Measurements from ENCODE around the gene PAPSS1. TPM values are rescaled to one million over a fixed set of nuclear protein-coding genes. Genes with fewer than 3 reads are reported as not detected.
A peak's percentile ranks its signal among the peaks of the same experiment; 100 is the strongest.

PAPSS1 gene
- total RNA-seq, 1 donor from 2014 or later, result 39.7 TPM

DNA sequence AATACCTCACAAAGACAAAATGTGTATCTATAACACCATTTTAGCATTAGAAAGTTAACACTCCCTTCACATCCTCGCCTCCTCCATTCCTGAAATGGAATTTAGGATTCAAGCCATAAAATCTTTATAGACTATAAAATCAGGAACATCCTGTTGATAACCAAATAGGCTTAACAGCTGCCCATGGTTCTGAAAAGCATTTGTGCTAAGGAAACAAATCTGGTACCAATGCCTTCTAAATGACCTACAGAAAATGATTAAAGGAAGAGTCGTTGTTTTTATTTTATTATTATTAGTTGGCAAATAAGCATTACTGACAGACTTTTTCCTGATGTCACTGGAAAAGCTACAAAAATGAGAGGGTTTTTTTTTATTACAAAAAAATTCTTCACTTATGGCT is 79.8 kb downstream of the PAPSS1 start:
- Histone ChIP-seq H3K9me3 (ENCODE audit: control insufficient read depth in 3 of 3, low read length in 3 of 3) (no peaks in the 10 kb centered on the region), H3K36me3 (ENCODE audit: control insufficient read depth in 3 of 3, insufficient read depth in 3 of 3, low read length in 3 of 3) (peaks cover 7 to 11% (median 11%) of the 10 kb centered on the region in 3 donors), H3K4me1 (ENCODE audit: control insufficient read depth in 3 of 3, insufficient read depth in 3 of 3, low read length in 3 of 3) (peaks cover 0 to 3% (median 3%) of the 10 kb centered on the region in 3 donors), H3K27me3 (ENCODE audit: control insufficient read depth in 3 of 3, insufficient read depth in 3 of 3, low read length in 3 of 3) (no peaks in the 10 kb centered on the region), H3K4me3 (ENCODE audit: low read length in 3 of 3) (no peak overlapping the region), H3K27ac (ENCODE audit: low read depth, low read length) (no peak overlapping the region), H3K9ac (ENCODE audit: low read depth in 1 of 3, low read length in 3 of 3) (no peak overlapping the region)

DNA sequence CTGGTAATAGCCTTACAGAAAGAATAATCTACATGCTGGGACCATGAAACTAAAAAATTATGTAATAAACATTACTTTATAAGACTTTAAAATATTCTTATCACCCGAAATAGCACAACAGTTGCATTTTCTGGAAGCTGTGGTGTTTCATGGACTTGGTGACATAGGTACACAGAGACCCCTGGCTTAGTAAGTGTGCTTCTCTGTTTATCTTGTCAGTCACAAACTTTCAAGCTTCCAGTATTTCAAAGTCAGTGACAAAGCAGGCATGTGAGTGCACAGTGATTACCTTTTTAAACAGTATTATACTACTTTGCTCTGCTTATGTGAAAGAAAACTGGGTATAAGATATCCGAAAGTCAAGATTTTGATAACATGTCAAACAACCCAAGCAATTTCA is 84.3 kb downstream of the PAPSS1 start:
- no peaks in the 10 kb centered on the region for H3K9me3 ChIP-seq (ENCODE audit: control insufficient read depth in 3 of 3, low read length in 3 of 3)

DNA sequence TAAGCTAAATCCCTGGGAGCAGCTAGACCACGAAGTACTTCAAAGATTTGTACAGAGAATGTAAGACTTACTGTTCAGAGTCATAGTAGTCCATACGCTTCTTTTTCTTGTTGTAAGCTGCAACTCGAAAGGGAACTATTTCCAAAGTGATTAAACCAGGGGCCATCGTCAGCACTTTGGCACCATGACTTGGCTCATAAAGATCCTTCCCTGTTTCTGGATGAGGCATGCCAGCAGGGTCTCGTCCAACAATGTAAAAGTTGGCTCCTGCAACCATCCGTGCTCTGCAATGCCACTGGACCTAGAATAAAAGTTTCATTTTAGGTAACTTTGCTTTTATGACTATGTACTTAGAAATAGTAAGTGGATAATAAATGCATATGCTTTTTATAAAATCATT is 88.5 kb downstream of the PAPSS1 start:
- no peaks in the 10 kb centered on the region for H3K9me3 ChIP-seq (ENCODE audit: control insufficient read depth in 3 of 3, low read length in 3 of 3)
- H3K27me3 ChIP-seq (ENCODE audit: control insufficient read depth in 3 of 3, insufficient read depth in 3 of 3, low read length in 3 of 3), result no peaks in the 10 kb centered on the region
- peak overlapping the region in 1 of 3 donors; percentile 57 for H3K9ac ChIP-seq (ENCODE audit: low read depth in 1 of 3, low read length in 3 of 3)
- H3K27ac ChIP-seq (ENCODE audit: low read depth, low read length), result no peak overlapping the region
- no peaks in the 10 kb centered on the region for H3K36me3 ChIP-seq (ENCODE audit: control insufficient read depth in 3 of 3, insufficient read depth in 3 of 3, low read length in 3 of 3)
- H3K4me3 ChIP-seq (ENCODE audit: low read length in 3 of 3), result peak overlapping the region in 1 of 3 donors; percentile 40
- H3K4me1 ChIP-seq (ENCODE audit: control insufficient read depth in 3 of 3, insufficient read depth in 3 of 3, low read length in 3 of 3), result no peaks in the 10 kb centered on the region

More for the DNA sequence above, 84.3 kb downstream of the PAPSS1 start:
- H3K9ac ChIP-seq (ENCODE audit: low read depth in 1 of 3, low read length in 3 of 3), result no peak overlapping the region
- no peaks in the 10 kb centered on the region for H3K36me3 ChIP-seq (ENCODE audit: control insufficient read depth in 3 of 3, insufficient read depth in 3 of 3, low read length in 3 of 3)
- no peak overlapping the region for H3K4me3 ChIP-seq (ENCODE audit: low read length in 3 of 3)
- H3K4me1 ChIP-seq (ENCODE audit: control insufficient read depth in 3 of 3, insufficient read depth in 3 of 3, low read length in 3 of 3), result peaks cover 0 to 3% (median 2%) of the 10 kb centered on the region in 3 donors
- H3K27me3 ChIP-seq (ENCODE audit: control insufficient read depth in 3 of 3, insufficient read depth in 3 of 3, low read length in 3 of 3), result no peaks in the 10 kb centered on the region
- no peak overlapping the region for H3K27ac ChIP-seq (ENCODE audit: low read depth, low read length)

DNA sequence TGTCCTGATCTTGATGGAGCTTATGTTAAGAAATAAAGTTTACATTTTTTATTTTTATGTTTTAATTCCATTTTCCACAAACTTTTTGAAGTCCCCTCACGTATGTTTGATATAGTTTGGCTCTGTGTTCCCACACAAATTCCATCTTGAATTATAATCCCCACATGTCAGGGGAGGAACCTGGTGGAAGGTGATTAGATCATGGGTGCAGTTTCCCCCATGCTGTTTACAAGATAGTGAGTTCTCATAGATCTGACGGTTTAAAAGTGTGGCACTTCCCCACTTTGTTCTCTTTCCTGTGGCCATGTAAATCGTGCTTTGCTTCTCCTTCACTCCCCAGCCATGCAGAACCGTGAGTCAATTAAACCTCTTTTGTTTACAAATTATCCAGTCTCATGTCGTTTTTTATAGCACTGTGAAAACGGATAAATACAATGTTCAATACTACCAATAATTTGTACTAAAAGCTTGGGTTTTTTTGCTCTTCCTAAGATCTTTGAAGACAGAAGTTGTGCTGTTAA is 89.8 kb downstream of the PAPSS1 start:
- no peak overlapping the region for H3K4me3 ChIP-seq (ENCODE audit: low read length in 3 of 3)
- no peaks in the 10 kb centered on the region for H3K36me3 ChIP-seq (ENCODE audit: control insufficient read depth in 3 of 3, insufficient read depth in 3 of 3, low read length in 3 of 3)
- H3K9ac ChIP-seq (ENCODE audit: low read depth in 1 of 3, low read length in 3 of 3), result no peak overlapping the region
- H3K4me1 ChIP-seq (ENCODE audit: control insufficient read depth in 3 of 3, insufficient read depth in 3 of 3, low read length in 3 of 3), result no peaks in the 10 kb centered on the region
- no peaks in the 10 kb centered on the region for H3K27me3 ChIP-seq (ENCODE audit: control insufficient read depth in 3 of 3, insufficient read depth in 3 of 3, low read length in 3 of 3)
- H3K27ac ChIP-seq (ENCODE audit: low read depth, low read length), result no peak overlapping the region
- no peaks in the 10 kb centered on the region for H3K9me3 ChIP-seq (ENCODE audit: control insufficient read depth in 3 of 3, low read length in 3 of 3)

DNA sequence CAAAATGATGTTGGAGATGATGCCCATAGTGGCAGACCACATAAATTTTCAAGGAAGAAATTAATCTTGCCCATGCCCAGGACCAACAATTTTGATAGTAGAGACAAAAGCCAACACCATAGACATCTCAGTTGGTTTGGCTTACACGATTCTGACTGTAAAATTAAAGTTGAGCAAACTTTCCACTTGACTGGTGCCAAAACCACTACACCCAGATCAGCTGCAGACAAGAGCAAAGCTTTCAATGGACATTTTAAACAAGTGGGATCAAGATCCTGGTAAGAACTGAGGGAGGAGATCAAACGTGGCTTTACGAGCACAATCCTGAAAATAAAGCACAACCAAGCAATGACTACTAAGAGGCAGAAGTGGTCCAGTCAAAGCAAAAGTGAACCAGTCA is 90.7 kb downstream of the PAPSS1 start:
- H3K27ac ChIP-seq (ENCODE audit: low read depth, low read length), result no peak overlapping the region
- H3K27me3 ChIP-seq (ENCODE audit: control insufficient read depth in 3 of 3, insufficient read depth in 3 of 3, low read length in 3 of 3), result no peaks in the 10 kb centered on the region
- H3K4me1 ChIP-seq (ENCODE audit: control insufficient read depth in 3 of 3, insufficient read depth in 3 of 3, low read length in 3 of 3), result no peaks in the 10 kb centered on the region
- no peaks in the 10 kb centered on the region for H3K36me3 ChIP-seq (ENCODE audit: control insufficient read depth in 3 of 3, insufficient read depth in 3 of 3, low read length in 3 of 3)
- H3K4me3 ChIP-seq (ENCODE audit: low read length in 3 of 3), result no peak overlapping the region
- H3K9me3 ChIP-seq (ENCODE audit: control insufficient read depth in 3 of 3, low read length in 3 of 3), result no peaks in the 10 kb centered on the region
- H3K9ac ChIP-seq (ENCODE audit: low read depth in 1 of 3, low read length in 3 of 3), result no peak overlapping the region

DNA sequence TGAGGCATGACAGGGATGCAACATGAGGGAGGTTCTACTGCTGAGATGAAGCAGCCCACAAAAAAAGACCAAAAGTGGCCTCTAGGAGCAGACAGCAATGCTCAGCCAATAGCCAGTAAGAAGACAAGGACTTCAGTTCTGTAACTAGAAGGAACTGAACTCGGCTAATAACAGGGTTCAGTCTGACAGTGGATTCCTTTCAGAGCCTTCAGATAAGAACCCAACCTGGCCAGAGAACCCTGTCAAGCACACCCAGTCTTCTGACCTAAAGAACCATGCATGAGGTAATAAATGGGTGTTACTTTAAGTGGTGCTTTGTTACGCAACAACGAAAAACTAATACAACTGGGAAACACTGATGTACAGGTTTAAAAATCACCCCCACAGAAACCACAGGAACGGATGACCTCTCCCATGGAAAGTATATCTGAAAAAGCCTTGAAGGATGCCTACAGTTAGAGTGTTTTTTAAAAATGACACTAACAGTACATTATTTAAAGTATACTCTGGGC is 94.6 kb downstream of the PAPSS1 start:
- Histone ChIP-seq H3K4me3 (ENCODE audit: low read length in 3 of 3) (no peak overlapping the region), H3K9me3 (ENCODE audit: control insufficient read depth in 3 of 3, low read length in 3 of 3) (peaks cover 0 to 3% (median 0%) of the 10 kb centered on the region in 3 donors), H3K27me3 (ENCODE audit: control insufficient read depth in 3 of 3, insufficient read depth in 3 of 3, low read length in 3 of 3) (no peaks in the 10 kb centered on the region), H3K27ac (ENCODE audit: low read depth, low read length) (no peak overlapping the region), H3K36me3 (ENCODE audit: control insufficient read depth in 3 of 3, insufficient read depth in 3 of 3, low read length in 3 of 3) (no peaks in the 10 kb centered on the region), H3K4me1 (ENCODE audit: control insufficient read depth in 3 of 3, insufficient read depth in 3 of 3, low read length in 3 of 3) (no peaks in the 10 kb centered on the region), H3K9ac (ENCODE audit: low read depth in 1 of 3, low read length in 3 of 3) (no peak overlapping the region)

DNA sequence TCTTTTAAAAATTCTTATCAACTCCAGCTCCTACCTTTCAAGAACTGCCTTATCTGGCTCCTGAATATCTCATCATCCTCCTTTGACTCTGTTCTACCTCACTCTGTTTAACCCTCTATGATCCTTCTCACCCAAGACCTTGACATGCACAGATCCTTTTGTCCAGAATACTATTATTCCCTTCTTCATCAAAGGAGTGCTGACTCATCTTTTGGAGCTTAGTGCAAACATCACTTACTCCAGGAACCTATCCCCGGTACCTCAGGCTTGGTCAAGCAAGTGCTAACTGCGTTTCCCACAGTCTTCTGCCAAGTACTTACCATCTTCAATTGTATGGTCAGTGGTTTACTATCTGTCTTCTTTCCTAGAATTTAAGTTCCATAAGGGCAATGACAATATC is 96.0 kb downstream of the PAPSS1 start:
- Histone ChIP-seq H3K4me1 (ENCODE audit: control insufficient read depth in 3 of 3, insufficient read depth in 3 of 3, low read length in 3 of 3) (no peaks in the 10 kb centered on the region), H3K36me3 (ENCODE audit: control insufficient read depth in 3 of 3, insufficient read depth in 3 of 3, low read length in 3 of 3) (no peaks in the 10 kb centered on the region), H3K9me3 (ENCODE audit: control insufficient read depth in 3 of 3, low read length in 3 of 3) (peaks cover 0 to 3% (median 0%) of the 10 kb centered on the region in 3 donors), H3K9ac (ENCODE audit: low read depth in 1 of 3, low read length in 3 of 3) (no peak overlapping the region), H3K4me3 (ENCODE audit: low read length in 3 of 3) (no peak overlapping the region), H3K27me3 (ENCODE audit: control insufficient read depth in 3 of 3, insufficient read depth in 3 of 3, low read length in 3 of 3) (no peaks in the 10 kb centered on the region), H3K27ac (ENCODE audit: low read depth, low read length) (no peak overlapping the region)

DNA sequence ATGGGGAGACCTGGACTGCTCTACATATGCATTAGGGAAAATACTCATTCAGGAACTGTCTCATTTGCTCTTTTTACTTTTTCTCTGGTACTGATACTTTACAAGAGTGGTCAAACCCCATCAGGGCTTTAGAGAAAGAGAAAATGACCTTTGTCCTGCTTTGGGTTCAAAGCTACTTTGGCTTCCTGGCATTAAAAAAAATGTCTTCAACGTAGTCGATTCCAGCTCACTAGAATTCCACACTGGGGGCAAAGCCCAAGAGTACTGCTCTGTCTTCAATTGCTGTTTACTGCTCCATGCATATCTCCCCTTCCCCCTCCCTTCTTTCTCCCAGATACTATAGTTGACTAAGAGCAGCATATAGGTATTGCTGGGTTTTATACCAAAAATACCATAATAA is 98.0 kb downstream of the PAPSS1 start:
- Histone ChIP-seq H3K27me3 (ENCODE audit: control insufficient read depth in 3 of 3, insufficient read depth in 3 of 3, low read length in 3 of 3) (no peaks in the 10 kb centered on the region), H3K36me3 (ENCODE audit: control insufficient read depth in 3 of 3, insufficient read depth in 3 of 3, low read length in 3 of 3) (no peaks in the 10 kb centered on the region), H3K9me3 (ENCODE audit: control insufficient read depth in 3 of 3, low read length in 3 of 3) (peaks cover 0 to 3% (median 0%) of the 10 kb centered on the region in 3 donors), H3K4me3 (ENCODE audit: low read length in 3 of 3) (no peak overlapping the region), H3K9ac (ENCODE audit: low read depth in 1 of 3, low read length in 3 of 3) (no peak overlapping the region), H3K4me1 (ENCODE audit: control insufficient read depth in 3 of 3, insufficient read depth in 3 of 3, low read length in 3 of 3) (no peaks in the 10 kb centered on the region), H3K27ac (ENCODE audit: low read depth, low read length) (no peak overlapping the region)

DNA sequence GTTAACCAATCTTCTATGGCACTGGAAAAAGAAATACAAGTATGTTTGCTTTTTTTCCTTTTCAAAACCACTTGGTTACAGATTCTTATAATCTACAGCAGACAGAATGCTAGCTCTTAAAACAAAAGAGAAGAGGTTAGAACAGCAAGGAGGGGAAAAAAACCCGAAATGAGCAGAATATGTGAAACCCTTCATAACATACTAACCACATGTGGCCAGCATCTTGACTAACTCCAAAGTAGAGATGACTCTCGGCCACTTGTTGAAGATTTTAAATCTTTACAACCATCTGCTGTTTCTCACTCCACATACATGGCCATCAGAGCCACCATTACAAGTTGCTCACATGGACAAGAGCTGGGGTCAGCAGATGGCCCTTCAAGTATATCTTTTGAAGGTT is 100.3 kb downstream of the PAPSS1 start:
- H3K36me3 ChIP-seq (ENCODE audit: control insufficient read depth in 3 of 3, insufficient read depth in 3 of 3, low read length in 3 of 3), result no peaks in the 10 kb centered on the region
- no peaks in the 10 kb centered on the region for H3K27me3 ChIP-seq (ENCODE audit: control insufficient read depth in 3 of 3, insufficient read depth in 3 of 3, low read length in 3 of 3)
- no peak overlapping the region for H3K27ac ChIP-seq (ENCODE audit: low read depth, low read length)
- no peak overlapping the region for H3K9ac ChIP-seq (ENCODE audit: low read depth in 1 of 3, low read length in 3 of 3)
- no peaks in the 10 kb centered on the region for H3K4me1 ChIP-seq (ENCODE audit: control insufficient read depth in 3 of 3, insufficient read depth in 3 of 3, low read length in 3 of 3)
- peaks cover 0 to 3% (median 0%) of the 10 kb centered on the region in 3 donors for H3K9me3 ChIP-seq (ENCODE audit: control insufficient read depth in 3 of 3, low read length in 3 of 3)
- H3K4me3 ChIP-seq (ENCODE audit: low read length in 3 of 3), result no peak overlapping the region

DNA sequence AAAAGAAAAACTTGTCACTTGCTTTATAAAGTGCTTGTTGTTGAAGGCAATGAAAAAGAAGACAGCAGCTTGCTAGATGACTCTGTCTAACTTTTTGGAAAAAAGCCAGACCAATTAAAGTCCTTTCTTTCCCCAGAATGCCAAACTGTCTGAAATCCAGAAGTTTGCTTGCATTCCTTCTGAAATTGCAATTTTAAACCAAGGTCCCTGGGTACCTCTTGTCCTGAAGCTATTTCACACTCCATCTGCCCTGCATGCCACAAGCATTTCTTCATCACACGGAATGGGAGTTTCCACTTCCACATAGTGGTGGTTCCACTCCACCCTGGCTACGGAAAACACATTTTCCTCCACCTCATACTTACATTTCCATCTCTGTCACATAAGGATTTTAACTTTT is 101.0 kb downstream of the PAPSS1 start:
- H3K27ac ChIP-seq (ENCODE audit: low read depth, low read length), result no peak overlapping the region
- H3K4me3 ChIP-seq (ENCODE audit: low read length in 3 of 3), result no peak overlapping the region
- no peaks in the 10 kb centered on the region for H3K27me3 ChIP-seq (ENCODE audit: control insufficient read depth in 3 of 3, insufficient read depth in 3 of 3, low read length in 3 of 3)
- H3K36me3 ChIP-seq (ENCODE audit: control insufficient read depth in 3 of 3, insufficient read depth in 3 of 3, low read length in 3 of 3), result peaks cover 0 to 1% (median 1%) of the 10 kb centered on the region in 3 donors
- no peaks in the 10 kb centered on the region for H3K4me1 ChIP-seq (ENCODE audit: control insufficient read depth in 3 of 3, insufficient read depth in 3 of 3, low read length in 3 of 3)
- peaks cover 0 to 3% (median 0%) of the 10 kb centered on the region in 3 donors for H3K9me3 ChIP-seq (ENCODE audit: control insufficient read depth in 3 of 3, low read length in 3 of 3)
- no peak overlapping the region for H3K9ac ChIP-seq (ENCODE audit: low read depth in 1 of 3, low read length in 3 of 3)
